Measurements from ENCODE around the gene LMAN2L.
A peak's percentile ranks its signal among the peaks of the same experiment; 100 is the strongest.

The LMAN2L gene

DNA sequence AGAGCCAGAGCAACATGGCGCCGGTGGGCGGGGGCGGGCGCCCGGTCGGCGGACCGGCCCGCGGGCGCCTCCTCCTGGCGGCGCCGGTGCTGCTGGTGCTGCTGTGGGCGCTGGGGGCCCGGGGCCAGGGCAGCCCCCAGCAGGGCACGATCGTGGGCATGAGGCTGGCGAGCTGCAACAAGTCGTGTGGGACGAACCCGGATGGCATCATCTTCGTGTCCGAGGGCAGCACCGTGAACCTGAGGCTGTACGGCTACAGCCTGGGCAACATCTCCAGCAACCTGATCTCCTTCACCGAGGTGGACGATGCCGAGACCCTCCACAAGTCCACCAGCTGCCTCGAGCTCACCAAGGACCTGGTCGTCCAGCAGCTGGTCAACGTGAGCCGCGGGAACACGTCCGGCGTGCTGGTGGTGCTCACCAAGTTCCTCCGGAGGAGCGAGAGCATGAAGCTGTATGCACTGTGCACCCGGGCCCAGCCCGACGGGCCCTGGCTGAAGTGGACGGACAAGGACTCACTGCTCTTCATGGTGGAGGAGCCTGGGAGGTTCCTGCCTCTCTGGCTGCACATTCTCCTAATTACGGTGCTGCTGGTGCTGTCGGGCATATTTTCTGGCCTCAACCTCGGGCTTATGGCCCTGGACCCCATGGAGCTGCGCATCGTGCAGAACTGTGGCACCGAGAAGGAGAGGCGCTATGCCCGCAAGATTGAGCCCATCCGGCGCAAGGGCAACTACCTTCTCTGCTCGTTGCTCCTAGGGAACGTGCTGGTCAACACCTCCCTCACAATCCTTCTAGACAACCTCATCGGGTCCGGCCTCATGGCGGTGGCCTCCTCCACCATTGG is 21.3 kb upstream of the LMAN2L start:
- no peak for DNase-seq (ENCODE audit: low read depth in 2 of 3, low spot score in 2 of 3)

DNA sequence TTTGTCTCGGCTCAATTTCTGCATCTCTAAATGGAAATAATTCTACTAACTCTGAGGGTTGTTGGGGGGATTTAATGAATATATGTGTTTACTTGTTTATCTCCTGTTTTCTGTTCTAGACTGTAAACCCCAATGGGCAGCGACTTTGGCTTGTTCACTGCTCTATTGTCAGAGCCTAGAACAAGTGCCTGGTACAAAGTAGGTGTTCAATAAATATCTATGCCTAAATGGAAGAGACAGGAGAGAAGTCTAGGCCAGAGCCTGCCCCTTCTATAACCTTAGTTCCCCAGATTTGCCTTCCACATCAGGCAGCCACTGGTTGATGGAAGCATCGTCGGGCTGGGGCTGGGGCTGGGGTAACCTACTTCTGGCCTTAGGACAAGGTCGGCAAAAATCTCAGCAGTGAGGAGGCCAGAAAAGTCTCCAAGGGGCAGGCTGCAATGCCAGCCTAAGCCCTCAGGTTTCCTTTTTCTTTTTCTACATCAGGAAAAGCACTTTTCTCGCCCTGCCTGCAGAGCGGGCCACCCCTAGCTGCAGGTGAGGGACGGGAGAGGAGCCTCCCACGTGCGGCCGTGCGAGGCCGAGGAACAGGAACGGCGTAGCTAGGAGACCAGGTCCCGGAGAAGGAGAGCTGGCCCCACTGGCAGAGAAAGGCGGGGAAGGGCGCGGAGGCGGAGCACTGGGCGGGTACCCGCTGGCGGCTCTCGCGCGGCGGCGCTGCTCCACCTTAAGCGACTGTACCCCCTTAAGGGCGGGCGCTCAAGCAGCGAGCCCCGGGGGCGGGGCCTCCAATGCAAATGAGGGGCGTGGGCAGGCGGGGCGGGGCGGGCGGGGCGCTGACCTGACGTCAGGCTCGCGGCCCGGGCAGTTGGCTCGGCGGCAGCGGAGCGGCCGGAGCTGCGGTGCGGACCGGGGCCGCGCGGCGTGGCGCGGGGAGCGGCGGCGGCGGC is 20.4 kb upstream of the LMAN2L start, which contains the start of gene CNNM4:
TSS of gene CNNM4 (plus strand) at position 867 of the 950 bp plus-strand sequence. CDS start 98 bp downstream, outside the sequence.
- peak; percentile 78 to 79 (median 79) for DNase-seq (ENCODE audit: low read depth in 2 of 3, low spot score in 2 of 3)

DNA sequence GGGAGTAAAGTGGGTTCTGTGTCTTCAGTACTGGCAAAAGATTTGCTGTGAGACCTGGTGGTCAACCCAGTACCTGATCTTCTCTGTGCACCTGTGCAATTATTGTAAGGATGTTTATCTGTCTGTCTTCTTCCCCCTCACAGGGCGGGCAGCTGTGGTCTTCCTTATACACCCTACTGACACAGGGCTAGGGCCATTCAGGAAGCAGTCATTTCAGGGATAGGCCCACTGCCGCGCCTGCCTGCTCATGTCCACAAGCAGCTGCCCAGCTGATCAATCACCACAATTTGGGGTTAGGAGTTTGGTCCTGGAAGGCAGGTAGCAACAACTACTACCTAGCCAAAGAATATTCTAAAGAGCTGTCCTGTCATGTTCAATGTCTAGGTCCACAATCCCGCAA is 19.7 kb upstream of the LMAN2L start:
- no peak for DNase-seq (ENCODE audit: low read depth in 2 of 3, low spot score in 2 of 3)

DNA sequence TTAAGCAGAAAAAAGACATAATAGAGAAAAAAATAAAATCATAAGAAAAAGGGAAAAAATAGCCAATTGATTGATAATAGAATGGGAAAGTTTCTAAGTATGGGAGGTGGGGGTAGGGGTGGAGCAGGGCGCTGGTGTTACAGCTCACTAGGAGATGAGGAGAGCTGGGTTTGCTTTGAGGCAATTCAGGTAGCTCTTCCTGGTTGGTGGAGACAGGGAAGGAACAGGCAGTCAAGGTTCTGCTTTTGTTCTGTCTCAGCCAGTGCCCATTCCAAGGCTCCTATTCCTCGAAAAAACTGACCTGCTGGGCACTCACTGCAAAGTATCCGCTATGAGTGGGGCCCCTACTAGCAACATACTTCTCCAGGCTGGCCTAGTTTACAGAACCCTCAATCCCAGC is 19.1 kb upstream of the LMAN2L start:
- DNase-seq (ENCODE audit: low read depth in 2 of 3, low spot score in 2 of 3) = no peak

DNA sequence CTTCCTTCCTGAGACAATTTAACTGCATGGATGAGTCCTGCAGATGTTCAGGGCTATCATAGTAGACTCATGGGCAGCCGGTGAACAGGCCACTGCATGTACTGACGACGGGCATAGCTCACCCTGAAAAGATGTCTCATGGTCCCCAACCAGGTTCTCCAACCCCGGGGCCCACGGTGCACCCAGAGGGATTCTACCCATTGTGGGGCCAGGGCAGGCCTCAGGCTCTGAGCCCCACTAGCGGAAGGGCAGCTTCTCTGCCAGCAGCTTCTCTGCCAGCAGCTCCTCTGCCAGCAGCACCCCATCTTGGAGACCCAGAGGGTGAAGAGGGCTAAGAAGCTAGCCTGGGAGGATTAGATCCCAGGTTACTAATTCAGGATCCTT is 17.6 kb upstream of the LMAN2L start:
- DNase-seq (ENCODE audit: low read depth in 2 of 3, low spot score in 2 of 3) = no peak

DNA sequence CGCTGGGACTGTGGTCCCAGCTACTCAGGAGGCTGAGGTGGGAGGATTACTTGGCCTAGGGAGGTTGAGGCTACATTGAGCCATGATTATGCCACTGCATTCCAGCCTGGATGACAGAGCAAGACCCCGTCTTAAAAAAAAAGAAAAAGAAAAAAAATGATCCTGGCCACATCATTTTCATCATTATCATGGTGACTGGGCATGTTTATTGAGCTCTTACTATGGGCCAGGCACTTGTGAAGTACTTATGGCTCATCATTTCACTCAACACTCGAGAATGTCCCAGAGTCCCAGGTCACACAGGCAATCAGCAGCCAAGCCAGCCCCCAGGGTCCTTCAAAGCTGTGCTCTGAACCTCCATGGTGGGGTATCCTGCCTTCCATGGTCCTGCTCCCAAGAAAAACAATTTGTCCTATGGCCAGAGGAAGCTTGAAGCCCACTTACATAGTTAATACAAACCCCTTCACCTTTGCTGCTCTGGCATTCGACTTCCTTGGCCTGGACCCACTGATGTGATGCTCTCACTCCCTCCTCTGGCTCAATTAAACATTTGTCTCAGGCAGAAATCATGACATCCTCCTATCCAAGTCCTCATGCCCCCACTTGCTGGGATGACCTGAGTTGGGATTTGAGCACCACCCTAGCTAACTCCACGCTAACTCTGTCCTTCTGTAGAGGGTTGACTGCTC is 17.1 kb upstream of the LMAN2L start:
- no peak for DNase-seq (ENCODE audit: low read depth in 2 of 3, low spot score in 2 of 3)

DNA sequence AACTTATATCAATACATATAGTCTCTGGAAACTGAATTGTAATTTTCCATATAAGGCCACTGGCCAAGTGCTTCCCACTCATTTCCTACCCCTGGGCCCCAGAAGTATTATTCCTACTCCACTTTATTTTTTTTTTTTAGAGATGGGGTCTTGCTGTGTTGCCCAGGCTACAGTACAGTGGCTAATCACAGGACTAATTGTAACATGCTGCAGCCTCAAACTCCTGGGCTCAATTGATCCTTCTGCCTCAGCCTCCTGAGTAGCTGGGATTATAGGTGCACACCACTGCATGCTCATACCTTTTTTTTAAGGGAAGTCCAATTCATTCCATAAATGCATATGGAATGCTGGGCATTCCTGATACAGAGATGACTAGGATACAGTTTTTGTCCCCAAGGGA is 14.5 kb upstream of the LMAN2L start:
- no peak for DNase-seq (ENCODE audit: low read depth in 2 of 3, low spot score in 2 of 3)

DNA sequence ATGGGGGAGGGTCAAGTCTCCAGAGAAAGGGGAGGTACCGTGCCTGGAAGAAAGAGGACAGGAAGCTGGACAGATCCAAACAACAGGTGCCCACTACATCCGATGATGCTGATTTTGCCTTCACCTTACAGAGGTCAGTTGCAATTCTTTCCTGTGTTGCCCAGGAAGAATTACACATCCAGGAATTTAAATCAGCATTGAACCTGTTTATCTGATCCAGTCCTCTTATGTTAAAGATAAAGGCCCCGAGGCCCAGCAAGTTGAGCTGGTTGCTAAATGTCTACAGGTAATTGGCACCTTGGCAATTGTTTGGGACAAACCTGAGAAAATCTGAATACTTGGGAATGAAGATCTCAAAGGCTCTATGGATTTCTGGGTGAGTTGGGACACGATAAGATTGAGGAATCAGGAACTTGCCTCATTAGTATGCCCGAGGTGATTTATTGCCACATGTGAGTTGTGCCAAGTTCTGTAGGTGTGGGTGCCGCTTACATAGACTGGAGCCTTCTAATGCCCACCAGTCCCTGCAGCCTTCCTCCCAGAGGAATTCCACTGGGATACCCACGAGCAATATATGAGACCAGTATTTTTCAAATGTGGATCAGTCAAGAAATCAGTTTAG is 13.9 kb upstream of the LMAN2L start:
- no peak for DNase-seq (ENCODE audit: low read depth in 2 of 3, low spot score in 2 of 3)

DNA sequence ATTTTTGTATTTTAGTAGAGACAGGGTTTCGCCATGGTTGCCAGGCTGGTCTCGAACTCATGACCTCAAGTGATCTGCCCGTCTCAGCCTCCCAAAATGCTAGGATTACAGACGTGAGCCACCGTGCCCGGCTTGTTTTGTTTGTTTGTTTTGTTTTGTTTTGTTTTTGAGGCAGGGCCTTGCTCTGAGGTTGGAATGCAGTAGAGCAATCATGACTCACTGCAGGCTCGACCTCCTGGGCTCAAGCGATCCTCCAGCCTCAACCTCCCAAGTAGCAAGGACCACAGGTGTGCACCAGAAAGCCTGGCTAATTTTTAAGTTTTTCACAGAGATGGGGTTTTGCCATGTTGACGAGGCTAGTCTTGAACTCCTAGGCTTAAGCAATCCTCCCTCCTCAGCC is 11.9 kb upstream of the LMAN2L start:
- no peak for DNase-seq (ENCODE audit: low read depth in 2 of 3, low spot score in 2 of 3)

DNA sequence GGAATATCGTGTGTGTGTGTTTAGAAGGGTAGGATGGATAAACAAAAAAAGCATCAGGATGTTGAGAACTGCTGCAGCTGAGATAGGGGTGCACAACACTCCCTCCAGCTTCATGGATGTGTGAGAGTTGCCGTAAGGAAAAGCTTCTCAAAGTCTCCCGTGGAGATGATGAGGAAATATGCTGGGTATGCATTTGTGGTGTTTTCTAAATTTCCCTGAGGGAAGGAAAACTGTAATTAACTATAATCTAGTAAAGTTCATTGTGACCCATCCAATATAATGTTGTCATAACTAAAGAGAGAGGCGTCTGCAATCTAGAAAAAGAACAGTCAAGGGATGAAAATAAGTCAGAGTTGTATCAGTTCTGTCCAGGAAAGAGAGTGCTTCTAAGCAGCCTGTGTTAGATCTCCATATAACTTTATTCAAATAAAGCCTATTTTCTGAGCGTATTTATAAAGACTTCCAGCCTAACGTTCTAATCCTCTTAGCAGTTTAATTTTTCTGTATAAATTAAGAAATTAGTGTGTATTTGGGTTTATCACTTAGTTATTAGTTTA is 7.3 kb upstream of the LMAN2L start:
- no peak for DNase-seq (ENCODE audit: low read depth in 2 of 3, low spot score in 2 of 3)

DNA sequence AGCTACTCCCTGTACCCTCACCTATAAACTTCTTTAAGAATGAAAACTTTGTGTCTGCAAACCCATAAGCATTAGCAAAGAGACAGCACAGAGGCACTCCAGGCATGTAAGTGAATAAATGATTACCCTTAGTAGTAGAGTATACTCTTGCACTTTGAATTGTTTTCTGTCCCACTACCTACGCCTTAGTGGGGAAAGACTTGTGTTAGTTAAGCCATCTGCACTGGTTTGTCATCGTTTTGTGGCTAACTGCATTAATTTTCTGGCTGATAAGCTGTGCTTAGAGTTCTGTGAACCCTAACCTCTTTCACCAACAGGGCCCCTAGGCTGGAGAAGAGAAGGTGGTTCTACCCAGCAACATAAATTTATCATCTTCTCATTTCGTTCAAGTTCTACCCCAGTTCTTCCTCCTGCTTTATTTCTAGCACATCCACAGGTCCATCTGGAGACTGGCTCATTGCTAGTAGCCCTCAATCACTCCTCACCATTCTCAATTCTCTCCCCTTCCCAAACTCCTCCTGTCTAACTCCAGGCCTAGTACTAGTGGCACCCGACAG is 710 bp downstream of the LMAN2L start:
- DNase-seq (ENCODE audit: low read depth in 2 of 3, low spot score in 2 of 3) = no peak

DNA sequence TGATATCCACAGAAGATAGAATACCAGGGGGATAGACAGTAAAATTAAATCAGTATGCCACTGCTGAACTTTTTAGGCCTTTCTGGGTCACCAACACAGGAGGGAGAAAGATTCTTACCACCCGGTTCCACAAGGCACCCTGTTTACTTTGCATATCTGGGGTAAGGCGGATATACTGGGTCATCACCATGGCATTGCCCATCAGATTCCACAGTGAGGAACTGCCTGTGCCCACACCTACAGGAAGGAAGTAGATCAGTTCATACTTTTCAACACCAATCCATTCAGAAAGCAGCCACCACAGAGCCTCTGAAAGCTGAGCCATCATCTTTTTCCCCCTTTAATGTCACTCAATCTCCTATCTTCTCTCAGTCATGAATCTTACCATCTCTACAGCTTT is 2.0 kb downstream of the LMAN2L start:
- DNase-seq (ENCODE audit: low read depth in 2 of 3, low spot score in 2 of 3) = no peak

DNA sequence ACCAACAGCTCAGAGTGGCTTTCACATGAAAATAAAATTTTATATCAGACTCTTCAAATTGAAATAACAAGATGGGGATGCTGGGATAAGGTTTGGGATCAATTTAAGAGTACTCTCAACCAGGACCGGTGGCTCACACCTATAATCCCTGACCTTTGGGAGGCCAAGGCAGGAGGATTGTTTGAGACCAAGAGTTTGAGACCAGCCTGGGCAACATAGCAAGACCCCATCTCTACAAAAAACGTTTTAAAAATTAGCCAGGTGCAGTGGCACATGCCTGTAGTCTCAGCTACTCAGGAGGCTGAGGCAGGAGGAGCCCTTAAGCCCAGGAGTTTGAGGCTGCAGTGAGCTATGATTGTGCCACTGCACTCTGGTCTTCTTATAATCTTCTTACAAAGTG is 2.6 kb downstream of the LMAN2L start:
- no peak for DNase-seq (ENCODE audit: low read depth in 2 of 3, low spot score in 2 of 3)

DNA sequence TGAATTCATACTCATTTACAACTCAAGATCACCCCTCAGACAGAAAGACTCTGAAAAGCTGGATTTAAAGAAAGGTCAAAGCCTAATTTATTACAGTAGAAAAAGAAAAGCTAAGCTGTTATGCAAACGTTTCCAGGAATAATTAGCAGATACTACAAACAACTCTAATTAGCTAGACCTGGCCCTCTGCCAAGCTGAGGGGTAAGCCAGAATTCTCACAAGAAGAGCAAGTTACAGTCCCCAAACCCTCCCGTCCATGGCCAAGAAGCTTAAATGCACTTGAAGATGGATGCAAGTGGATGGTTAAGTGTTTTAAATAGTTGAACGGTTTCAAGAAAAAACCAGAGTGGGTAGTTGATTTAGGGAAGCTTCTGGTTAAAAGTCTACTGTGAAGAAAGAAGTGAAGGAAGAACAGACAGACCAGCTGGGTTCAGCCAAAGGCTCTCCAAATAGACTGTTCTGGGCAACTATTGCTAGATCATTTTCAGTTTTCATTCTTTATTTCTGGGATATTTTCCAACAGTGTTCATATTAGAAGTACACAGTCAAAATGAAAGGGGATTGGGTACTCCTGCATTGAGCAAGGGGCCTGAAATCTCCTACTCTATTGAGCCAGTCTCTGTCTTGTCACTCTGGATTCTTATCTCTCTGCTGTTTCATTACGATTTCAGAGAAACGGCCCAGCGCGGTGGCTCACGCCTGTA is 4.8 kb downstream of the LMAN2L start:
- no peak for DNase-seq (ENCODE audit: low read depth in 2 of 3, low spot score in 2 of 3)

DNA sequence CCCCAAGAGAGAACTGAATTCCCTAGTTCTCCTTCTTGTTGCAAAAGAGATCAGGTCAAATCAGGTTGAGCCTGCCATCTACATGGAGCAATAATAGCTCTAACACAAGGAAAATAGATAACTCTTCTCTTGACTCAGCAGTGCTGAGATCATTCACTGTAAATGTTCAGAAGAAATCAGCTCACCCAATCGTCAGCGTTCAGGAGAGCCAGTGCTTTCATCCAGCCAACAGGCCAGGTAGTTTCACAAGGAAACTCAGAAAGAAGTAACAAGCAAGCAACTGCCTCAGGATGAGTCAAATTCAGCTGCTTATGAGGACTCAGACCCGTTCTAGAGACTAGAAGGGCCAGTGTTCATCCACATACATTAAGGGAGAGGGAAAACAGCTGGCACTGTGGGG is 5.9 kb downstream of the LMAN2L start:
- no peak for DNase-seq (ENCODE audit: low read depth in 2 of 3, low spot score in 2 of 3)

DNA sequence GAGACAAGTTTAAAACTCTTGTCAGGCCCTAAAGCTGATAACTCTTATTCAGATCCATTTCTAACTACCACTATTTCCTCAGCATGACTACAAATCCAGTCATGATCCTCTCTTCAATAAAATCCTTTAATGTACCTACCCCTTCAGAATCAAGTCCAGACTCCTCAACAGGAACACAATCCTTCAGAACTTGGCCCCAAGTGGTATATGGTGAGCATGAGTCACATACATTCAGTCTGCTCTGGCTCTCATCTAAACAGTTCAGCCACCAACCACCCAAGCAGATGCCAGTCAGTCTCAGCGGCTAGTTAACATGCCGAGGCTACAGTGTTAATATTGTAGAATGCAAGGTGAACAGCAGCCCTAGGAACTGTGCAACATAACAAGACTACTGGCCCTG is 9.7 kb downstream of the LMAN2L start:
- no peak for DNase-seq (ENCODE audit: low read depth in 2 of 3, low spot score in 2 of 3)

DNA sequence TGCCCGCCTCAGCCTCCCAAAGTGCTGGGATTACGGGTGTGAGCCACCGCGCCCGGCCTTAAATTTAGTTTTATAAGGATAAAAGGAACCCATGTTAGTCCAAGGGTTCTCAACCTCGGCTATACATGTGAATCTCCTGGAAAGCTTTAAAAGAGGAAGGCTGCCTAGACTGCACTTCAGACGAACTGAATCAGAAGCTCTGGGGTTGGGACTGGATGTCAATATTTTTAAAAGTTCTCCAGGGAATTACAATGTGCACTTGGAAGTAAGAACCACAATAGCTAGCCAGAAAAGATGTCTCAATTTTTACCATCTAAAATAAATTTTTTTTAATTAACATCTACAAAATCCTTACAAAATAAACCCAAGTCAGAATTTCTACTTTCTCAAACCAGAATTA is 10.1 kb downstream of the LMAN2L start:
- no peak for DNase-seq (ENCODE audit: low read depth in 2 of 3, low spot score in 2 of 3)

DNA sequence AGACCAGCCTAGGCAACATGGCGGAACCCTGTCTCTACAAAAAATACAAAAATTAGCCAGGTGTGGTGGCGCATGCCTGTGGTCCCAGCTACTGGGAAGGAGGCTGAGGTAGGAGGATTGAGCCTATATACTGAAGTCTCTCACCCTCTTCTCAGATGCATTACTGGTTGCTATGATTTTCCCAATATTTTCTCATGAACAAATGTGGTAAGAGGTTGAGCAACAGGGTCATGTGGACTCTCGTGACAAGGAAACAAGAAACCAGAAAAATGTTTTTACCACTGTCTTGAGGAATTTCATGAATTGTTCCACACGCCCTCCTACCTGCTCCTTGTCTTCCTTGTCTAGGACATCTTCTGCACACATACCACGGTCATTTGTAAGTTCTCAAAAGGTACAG is 12.4 kb downstream of the LMAN2L start:
- no peak for DNase-seq (ENCODE audit: low read depth in 2 of 3, low spot score in 2 of 3)

DNA sequence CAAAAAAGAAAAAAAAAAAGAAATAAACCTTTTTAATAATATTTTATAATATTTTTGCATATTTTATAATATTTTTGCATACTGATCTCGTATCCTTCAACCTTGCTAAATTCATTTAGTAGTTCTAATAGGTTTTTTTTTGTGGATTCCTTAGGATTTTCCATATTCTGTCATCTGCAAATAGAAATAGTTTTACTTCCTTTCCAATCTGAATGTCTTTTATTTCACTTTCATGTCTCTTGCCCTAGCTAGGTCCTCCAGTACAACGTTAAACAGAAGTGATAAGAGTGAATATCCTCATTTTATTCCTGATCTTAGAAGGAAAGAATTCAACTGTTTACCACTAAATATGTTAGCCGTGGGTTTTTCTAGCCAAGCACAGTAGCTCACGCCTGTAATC is 13.7 kb downstream of the LMAN2L start:
- no peak for DNase-seq (ENCODE audit: low read depth in 2 of 3, low spot score in 2 of 3)

DNA sequence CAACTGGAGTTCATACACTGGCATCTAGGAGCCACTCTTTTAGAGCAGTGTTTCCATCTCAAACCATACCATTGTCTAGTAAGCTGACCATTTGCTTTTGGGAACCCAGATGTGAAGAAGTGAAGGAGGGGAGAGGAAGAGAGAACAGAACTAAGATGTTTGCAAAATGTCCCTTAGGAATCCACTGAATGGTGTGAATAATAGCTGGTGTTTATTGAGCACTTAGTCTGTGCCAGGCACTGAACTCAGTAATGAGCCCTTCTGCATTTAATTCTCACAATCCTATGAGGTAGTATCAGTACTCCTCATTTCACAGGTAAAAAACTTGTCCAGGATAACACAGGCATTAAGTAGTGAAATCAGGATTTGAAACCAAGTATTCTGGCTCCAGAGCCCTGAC is 23.5 kb downstream of the LMAN2L start:
- no peak for DNase-seq (ENCODE audit: low read depth in 2 of 3, low spot score in 2 of 3)

Measured in activated CD8-positive, alpha-beta memory T cell treated with anti-CD3 and anti-CD28 coated beads for 48 hours (primary cell).